ENCODE results near the gene CRELD1. TPM values are rescaled to one million over a fixed set of nuclear protein-coding genes. Genes with fewer than 3 reads are reported as not detected.
"Not testable (repeated sequence)": the region's sequence is repeated elsewhere in the genome, so short reads cannot be mapped to it uniquely, and the experiment has no call there.

Gene CRELD1
- polyA plus RNA-seq, 1 experiment, result 30.3 TPM

DNA sequence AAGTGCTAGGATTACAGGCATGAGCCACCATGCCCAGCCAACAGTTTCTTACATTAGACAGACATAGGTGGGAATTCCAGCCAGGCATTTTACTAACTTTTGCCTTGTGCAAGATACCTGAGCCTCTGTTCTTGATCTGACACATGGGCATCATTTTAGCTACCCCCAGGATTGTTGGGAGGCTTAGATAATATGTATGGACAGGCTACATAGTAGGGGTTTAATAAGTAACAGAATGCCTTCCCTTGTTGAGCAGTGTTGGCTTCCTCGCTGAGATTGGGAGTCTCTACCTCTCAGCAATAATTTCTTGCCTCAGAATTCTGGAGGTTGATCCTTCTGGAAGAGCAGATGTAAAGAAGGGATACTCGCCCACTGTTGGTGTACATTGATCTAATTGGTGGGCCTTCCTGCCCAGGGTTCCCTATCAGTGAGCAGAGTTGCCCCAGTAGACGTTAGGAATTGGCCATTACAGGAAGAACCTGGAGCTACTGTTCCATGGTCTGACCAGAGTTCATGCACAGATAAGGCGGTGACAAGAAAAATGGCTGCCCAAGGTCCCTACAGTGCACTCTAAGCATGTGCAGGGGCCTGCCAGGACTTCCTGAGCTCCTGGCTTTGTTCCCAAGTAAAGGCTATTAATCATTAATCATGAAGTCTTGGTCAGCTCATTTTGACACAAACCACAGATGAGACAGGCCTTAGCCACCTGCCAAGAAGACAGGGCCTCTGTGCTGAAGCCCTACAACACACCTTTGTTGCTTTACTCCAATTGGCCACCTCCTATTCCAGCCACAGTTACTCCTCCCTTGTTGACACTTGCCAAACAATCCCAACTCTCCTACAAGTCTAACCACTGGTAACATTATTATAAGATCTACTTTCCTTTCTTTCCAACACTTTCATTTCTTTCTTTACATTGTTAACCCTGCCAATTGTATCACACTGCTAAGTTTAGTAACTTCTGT is 35.9 kb upstream of the CRELD1 start:
- TF ChIP-seq, protein P1, sequence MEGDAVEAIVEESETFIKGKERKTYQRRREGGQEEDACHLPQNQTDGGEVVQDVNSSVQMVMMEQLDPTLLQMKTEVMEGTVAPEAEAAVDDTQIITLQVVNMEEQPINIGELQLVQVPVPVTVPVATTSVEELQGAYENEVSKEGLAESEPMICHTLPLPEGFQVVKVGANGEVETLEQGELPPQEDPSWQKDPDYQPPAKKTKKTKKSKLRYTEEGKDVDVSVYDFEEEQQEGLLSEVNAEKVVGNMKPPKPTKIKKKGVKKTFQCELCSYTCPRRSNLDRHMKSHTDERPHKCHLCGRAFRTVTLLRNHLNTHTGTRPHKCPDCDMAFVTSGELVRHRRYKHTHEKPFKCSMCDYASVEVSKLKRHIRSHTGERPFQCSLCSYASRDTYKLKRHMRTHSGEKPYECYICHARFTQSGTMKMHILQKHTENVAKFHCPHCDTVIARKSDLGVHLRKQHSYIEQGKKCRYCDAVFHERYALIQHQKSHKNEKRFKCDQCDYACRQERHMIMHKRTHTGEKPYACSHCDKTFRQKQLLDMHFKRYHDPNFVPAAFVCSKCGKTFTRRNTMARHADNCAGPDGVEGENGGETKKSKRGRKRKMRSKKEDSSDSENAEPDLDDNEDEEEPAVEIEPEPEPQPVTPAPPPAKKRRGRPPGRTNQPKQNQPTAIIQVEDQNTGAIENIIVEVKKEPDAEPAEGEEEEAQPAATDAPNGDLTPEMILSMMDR (IDR thresholded peaks at IDR 0.05; ENCODE audit: insufficient read depth, low read depth, low read length), result no peak
- ChIA-PET CTCF (no interaction called here), POLR2A (no interaction called here)
- no peak overlapping the region for H3K4me3 ChIP-seq (ENCODE audit: low read depth, low read length)
- no peak for DNase-seq (ENCODE audit: low read depth)
- no peaks in the 10 kb centered on the region for H3K27me3 ChIP-seq (ENCODE audit: control insufficient read depth, insufficient read depth, low read length)
- H3K36me3 ChIP-seq (ENCODE audit: control insufficient read depth, insufficient read depth, low read length), result peaks cover 6% of the 10 kb centered on the region

DNA sequence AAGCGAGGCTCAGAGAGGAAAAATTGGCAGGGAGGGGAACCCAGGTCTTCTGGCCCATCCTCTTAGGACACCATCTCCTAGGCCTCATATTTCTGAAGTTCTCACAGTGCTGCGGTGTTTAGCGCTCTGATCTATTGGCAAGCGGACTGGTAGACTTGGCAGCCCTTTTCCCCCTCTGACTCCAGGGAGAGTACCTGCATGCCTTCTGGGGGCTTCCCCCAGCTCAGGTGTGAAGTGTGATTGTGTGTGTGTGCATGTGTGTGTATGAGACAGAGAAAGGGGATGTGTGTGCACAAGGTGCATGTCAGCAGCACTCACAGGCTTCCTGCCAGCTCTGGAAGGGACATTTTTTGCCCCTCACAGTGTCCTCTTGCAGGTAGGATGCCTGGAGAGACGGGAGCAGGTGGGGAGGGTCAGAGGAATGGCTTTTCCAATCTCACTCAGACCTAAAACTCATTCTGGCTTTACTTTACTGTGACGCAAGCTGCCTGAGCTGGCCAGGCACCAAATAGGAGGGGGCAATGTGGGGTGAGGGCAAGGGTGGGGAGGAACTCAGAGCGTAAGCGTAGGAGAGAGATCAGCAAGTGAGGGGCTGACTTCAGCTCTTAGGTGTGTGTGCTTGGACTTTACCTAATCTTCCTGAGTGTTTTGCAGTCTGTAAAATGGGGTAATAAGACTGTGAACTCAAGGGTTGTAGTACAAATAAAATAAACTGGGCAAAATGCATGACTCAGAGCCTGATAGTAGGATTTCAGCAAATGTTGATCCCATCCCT is 35.0 kb upstream of the CRELD1 start:
- TF ChIP-seq, protein P1 (IDR thresholded peaks at IDR 0.05; ENCODE audit: insufficient read depth, low read depth, low read length), result no peak
- no peak overlapping the region for H3K4me3 ChIP-seq (ENCODE audit: low read depth, low read length)
- H3K36me3 ChIP-seq (ENCODE audit: control insufficient read depth, insufficient read depth, low read length), result no peaks in the 10 kb centered on the region; the same call in 1 of the 2 replicates
- no peaks in the 10 kb centered on the region for H3K27me3 ChIP-seq (ENCODE audit: control insufficient read depth, insufficient read depth, low read length)
- ChIA-PET CTCF (no interaction called here), POLR2A (no interaction called here)
- DNase-seq (ENCODE audit: low read depth), result no peak

DNA sequence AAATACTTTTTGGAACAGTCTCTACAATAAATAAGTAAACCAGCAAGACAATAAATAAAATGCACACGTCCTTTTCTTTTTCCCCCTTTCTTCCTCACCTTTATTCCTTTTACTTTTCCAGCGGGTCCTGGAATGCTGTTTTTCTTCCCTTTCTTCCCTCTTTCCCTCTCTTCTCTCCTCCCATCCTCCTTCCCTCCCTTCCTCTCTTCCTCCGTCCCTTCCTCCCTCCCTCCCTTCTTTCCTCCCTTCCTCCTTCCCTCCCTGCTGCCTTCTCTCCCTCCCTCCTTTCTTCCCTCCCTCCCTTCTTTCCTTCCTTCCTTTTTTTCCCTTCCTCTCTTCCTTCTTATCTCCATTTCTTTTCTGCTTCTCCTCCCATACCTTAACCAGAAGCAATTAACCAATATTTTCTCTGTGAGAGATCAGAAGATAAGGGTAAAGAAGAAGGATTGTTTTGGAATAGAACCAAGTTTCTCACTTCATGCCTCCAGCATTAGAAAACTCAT is 34.3 kb upstream of the CRELD1 start:
- POLR2A ChIA-PET, result no interaction called here
- H3K4me3 ChIP-seq (ENCODE audit: low read depth, low read length), result no peak overlapping the region
- CTCF ChIA-PET, result no interaction called here
- no peak for DNase-seq (ENCODE audit: low read depth)
- TF ChIP-seq, protein P1 (IDR thresholded peaks at IDR 0.05; ENCODE audit: insufficient read depth, low read depth, low read length), result no peak
- no peaks in the 10 kb centered on the region; the same call in 1 of the 2 replicates for H3K36me3 ChIP-seq (ENCODE audit: control insufficient read depth, insufficient read depth, low read length)
- no peaks in the 10 kb centered on the region for H3K27me3 ChIP-seq (ENCODE audit: control insufficient read depth, insufficient read depth, low read length)

DNA sequence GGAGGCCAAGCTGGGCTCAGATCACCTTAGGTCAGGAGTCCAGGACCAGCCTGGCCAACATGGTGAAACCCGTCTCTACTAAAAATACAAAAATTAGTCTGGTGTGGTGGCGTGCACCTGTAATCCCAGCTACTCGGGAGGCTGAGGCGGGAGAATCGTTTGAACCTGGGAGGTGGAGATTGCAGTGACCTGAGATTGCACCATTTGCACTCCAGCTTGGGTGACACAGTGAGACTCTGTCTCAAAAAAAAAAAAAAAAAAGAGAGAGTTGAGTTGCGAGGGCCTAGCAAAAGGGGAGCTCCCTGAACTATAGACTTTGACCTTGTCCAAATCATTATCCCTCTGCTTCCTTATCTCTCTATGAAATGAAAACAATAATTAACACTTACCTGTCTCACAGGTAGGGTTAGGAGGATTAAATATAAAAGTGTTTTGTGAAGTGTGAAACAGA is 32.6 kb upstream of the CRELD1 start:
- H3K36me3 ChIP-seq (ENCODE audit: control insufficient read depth, insufficient read depth, low read length); H3K27me3 ChIP-seq (ENCODE audit: control insufficient read depth, insufficient read depth, low read length); POLR2A ChIA-PET; H3K4me3 ChIP-seq (ENCODE audit: low read depth, low read length); CTCF ChIA-PET; DNase-seq (ENCODE audit: low read depth): not testable (repeated sequence)

DNA sequence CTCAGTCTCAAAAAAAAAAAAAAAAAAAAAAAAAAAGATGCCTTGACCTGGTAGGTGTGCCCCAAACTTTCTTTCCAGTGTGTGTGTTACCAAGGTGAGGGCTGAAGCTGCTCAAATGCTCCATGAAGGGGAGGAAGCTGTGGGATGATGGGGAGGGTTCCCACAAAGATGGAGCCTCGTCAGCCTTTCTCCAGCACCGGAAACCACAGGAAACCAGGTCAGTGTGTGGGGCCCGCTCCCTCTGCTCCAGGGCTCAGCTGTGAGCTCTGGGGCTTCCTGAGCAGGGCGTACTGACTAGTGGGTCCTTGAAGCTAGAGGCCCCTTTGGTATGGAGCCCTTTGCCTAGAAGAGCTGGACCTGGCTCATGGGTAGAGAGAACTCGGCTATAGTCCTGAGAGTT is 31.7 kb upstream of the CRELD1 start:
- ChIA-PET CTCF (interaction anchor here (1.1 to 3.3 kb wide), 4 partner anchors 8 to 12 kb away, joined by 3 to 12 read pairs (median 6); no protein-coding TSS in a partner anchor), POLR2A (interaction anchor here (1.1 kb wide), 1 partner anchor 8 kb away, joined by 18 read pairs; no protein-coding TSS in a partner anchor)
- TF ChIP-seq, protein P1 (IDR thresholded peaks at IDR 0.05; ENCODE audit: insufficient read depth, low read depth, low read length), result no peak

More for the DNA sequence above, 31.7 kb upstream of the CRELD1 start:
- Histone ChIP-seq H3K4me3 (ENCODE audit: low read depth, low read length) (no peak overlapping the region), H3K36me3 (ENCODE audit: control insufficient read depth, insufficient read depth, low read length) (peaks cover 3% of the 10 kb centered on the region; the same call in 1 of the 2 replicates), H3K27me3 (ENCODE audit: control insufficient read depth, insufficient read depth, low read length) (no peaks in the 10 kb centered on the region)
- DNase-seq (ENCODE audit: low read depth), result no peak
